HepG2 (cell line): ENCODE measurements around the gene RHOV. TPM values are rescaled to one million over a fixed set of nuclear protein-coding genes. Genes with fewer than 3 reads are reported as not detected.
A peak's percentile ranks its signal among the peaks of the same experiment; 100 is the strongest.

Source experiments
- ATF7 ChIP-seq, 2 experiments: fragments of 450-650 bp in 1 of 2; sonication (generic) in 1 of 2; formaldehyde crosslinking in 1 of 2; IDR thresholded peaks; 2 replicates each; pipeline versions ENCODE4 v1.4.0 to v1.6.1; 2016 to 2020; ENCODE audit warnings: antibody characterized with exemption in 1 of 2, mild to moderate bottlenecking in 1 of 2, missing genetic modification reagents in 1 of 2
- CENPT ChIP-seq: sonication (generic); formaldehyde crosslinking; IDR thresholded peaks from 2 replicates; pipeline ENCODE4 v1.8.0; 2022; ENCODE audit warnings: low read depth, mild to moderate bottlenecking, moderate library complexity, missing genetic modification reagents
- ETV5 ChIP-seq: IDR thresholded peaks from 2 replicates; pipeline ENCODE4 v1.6.1; 2018; ENCODE audit warnings: missing biosample characterization, missing genetic modification reagents, inconsistent platforms, borderline replicate concordance
- FOSL2 ChIP-seq: sonication (generic); formaldehyde crosslinking; IDR thresholded peaks from 2 replicates; pipeline ENCODE4 v1.4.0; 2020; ENCODE audit warnings: missing genetic modification reagents
- HNRNPK ChIP-seq: fragments of 200-400 bp; formaldehyde crosslinking; IDR thresholded peaks from 2 replicates; pipeline ENCODE4 v1.6.1; 2018; ENCODE audit warnings: low read length, low read depth, moderate library complexity, mild to moderate bottlenecking; ENCODE audit not compliant: poor library complexity, severe bottlenecking
- MIER3 ChIP-seq: IDR thresholded peaks from 2 replicates; pipeline ENCODE4 v1.6.1; 2016; ENCODE audit warnings: missing compliant biosample characterization, borderline replicate concordance
- NR2F6 ChIP-seq, 2 experiments: IDR thresholded peaks; 2 replicates each; pipeline ENCODE4 v1.6.1; 2016; ENCODE audit warnings: antibody characterized with exemption in 1 of 2, mild to moderate bottlenecking in 1 of 2
- PHF8 ChIP-seq: sonication (generic); formaldehyde crosslinking; IDR thresholded peaks from 2 replicates; pipeline ENCODE4 v1.5.0; 2020; ENCODE audit warnings: missing genetic modification reagents
- SALL1 ChIP-seq: sonication (generic); formaldehyde crosslinking; IDR thresholded peaks from 2 replicates; pipeline ENCODE4 v1.8.0; 2022; ENCODE audit warnings: mild to moderate bottlenecking, missing genetic modification reagents
- SPEN ChIP-seq: sonication (generic); formaldehyde crosslinking; IDR thresholded peaks from 2 replicates; pipeline ENCODE4 v1.5.1; 2020; ENCODE audit warnings: low read depth, mild to moderate bottlenecking, missing genetic modification reagents
- ZC3H13 ChIP-seq: sonication (generic); formaldehyde crosslinking; IDR thresholded peaks from 2 replicates; pipeline ENCODE4 v1.8.1; 2023; ENCODE audit warnings: mild to moderate bottlenecking, missing genetic modification reagents, moderate library complexity
- ZNF414 ChIP-seq: sonication (generic); formaldehyde crosslinking; IDR thresholded peaks from 2 replicates; pipeline ENCODE4 v1.5.0; 2020; ENCODE audit warnings: missing genetic modification reagents
- ZNF431 ChIP-seq: sonication (generic); formaldehyde crosslinking; IDR thresholded peaks from 2 replicates; pipeline ENCODE4 v1.9.0; 2022; ENCODE audit warnings: missing genetic modification reagents, low read depth, mild to moderate bottlenecking, borderline replicate concordance
- ZNF432 ChIP-seq: sonication (generic); formaldehyde crosslinking; IDR thresholded peaks from 2 replicates; pipeline ENCODE4 v1.5.0; 2020; ENCODE audit warnings: missing genetic modification reagents, mild to moderate bottlenecking, borderline replicate concordance
- ZNF691 ChIP-seq: sonication (generic); formaldehyde crosslinking; IDR thresholded peaks from 2 replicates; pipeline ENCODE4 v1.4.0; 2020; ENCODE audit warnings: missing genetic modification reagents, low read depth, mild to moderate bottlenecking, borderline replicate concordance
- ZNF7 ChIP-seq: IDR thresholded peaks from 2 replicates; pipeline ENCODE4 v1.6.1; 2016; ENCODE audit warnings: missing biosample characterization, missing genetic modification reagents
- ZNF768 ChIP-seq: sonication (generic); formaldehyde crosslinking; IDR thresholded peaks from 2 replicates; pipeline ENCODE4 v1.4.0; 2020; ENCODE audit warnings: missing genetic modification reagents
- ZNF891 ChIP-seq: sonication (generic); formaldehyde crosslinking; IDR thresholded peaks from 2 replicates; pipeline ENCODE4 v1.5.0; 2020; ENCODE audit warnings: mild to moderate bottlenecking, missing genetic modification reagents
- ZSCAN31 ChIP-seq: sonication (generic); formaldehyde crosslinking; IDR thresholded peaks from 2 replicates; pipeline ENCODE4 v1.5.0; 2020; ENCODE audit warnings: low read depth, mild to moderate bottlenecking, missing genetic modification reagents
- polyA plus RNA-seq, 8 experiments: library from polyadenylated mRNA; depleted of rRNA in 3 of 8; stranded (reverse) in 7 of 8; unstranded in 1 of 8; fragments of >200 nt; fragmentation: Illumina TruSeq in 4 of 8; extraction: Trizol in 4 of 8; gene quantifications; 2 replicates each; pipeline versions ENCODE4 v1.2.1 to v1.2.3, GENCODE V29; 2011 to 2016; ENCODE audit warnings: low read depth in 4 of 8, missing spikeins in 1 of 8, mixed read lengths in 1 of 8; ENCODE audit not compliant: insufficient read depth in 1 of 8
- total RNA-seq, 5 experiments: library from RNA; depleted of rRNA; stranded (reverse); fragments of >200 nt; fragmentation: Illumina TruSeq; extraction: Trizol; gene quantifications; 2 replicates each; pipeline ENCODE4 v1.2.3, GENCODE V29; 2016; ENCODE audit warnings: low read depth in 1 of 5
- TF ChIP-seq, protein P1 (sequence below): fragments of 450-650 bp; IDR thresholded peaks from 2 replicates; pipeline ENCODE4 v1.6.1; 2017; ENCODE audit warnings: mild to moderate bottlenecking

Gene RHOV
- total and polyA plus RNA-seq, 2 of the 13 experiments (the other 11 are each of a cell fraction or from before 2014, with no cell fraction given) = 0.17 to 0.18 TPM

GRCh38 chr15:40893733-40894680 lies 20.0 kb upstream of the RHOV start, which contains the start of gene VPS18 (continued):
- no peak for TF ChIP-seq NR2F6 (IDR thresholded peaks at IDR 0.05)
- peak; percentile 37; the same call in 1 of the 2 replicates for TF ChIP-seq NR2F6 (CRISPR knock-in tag; IDR thresholded peaks at IDR 0.05)
- TF ChIP-seq ZNF431 (CRISPR knock-in tag) = peak; percentile 36; the same call in 1 of the 2 replicates
- TF ChIP-seq SPEN (CRISPR knock-in tag) = peak; percentile 79
- TF ChIP-seq CENPT (CRISPR knock-in tag) = peak; percentile 66; the same call in 1 of the 2 replicates
- peak; percentile 52 for TF ChIP-seq FOSL2
- no peak for TF ChIP-seq ZNF7
- peak; percentile 41; the same call in 1 of the 2 replicates for TF ChIP-seq ETV5 (CRISPR knock-in tag)
- TF ChIP-seq ZNF432 (CRISPR knock-in tag) = no peak
- TF ChIP-seq ZNF891 (CRISPR knock-in tag) = peak; percentile 23; the same call in 1 of the 2 replicates
- peak; percentile 41 for TF ChIP-seq PHF8 (CRISPR knock-in tag)
- TF ChIP-seq ZNF691 (CRISPR knock-in tag) = peak; percentile 56; the same call in 1 of the 2 replicates
- TF ChIP-seq, protein P1, sequence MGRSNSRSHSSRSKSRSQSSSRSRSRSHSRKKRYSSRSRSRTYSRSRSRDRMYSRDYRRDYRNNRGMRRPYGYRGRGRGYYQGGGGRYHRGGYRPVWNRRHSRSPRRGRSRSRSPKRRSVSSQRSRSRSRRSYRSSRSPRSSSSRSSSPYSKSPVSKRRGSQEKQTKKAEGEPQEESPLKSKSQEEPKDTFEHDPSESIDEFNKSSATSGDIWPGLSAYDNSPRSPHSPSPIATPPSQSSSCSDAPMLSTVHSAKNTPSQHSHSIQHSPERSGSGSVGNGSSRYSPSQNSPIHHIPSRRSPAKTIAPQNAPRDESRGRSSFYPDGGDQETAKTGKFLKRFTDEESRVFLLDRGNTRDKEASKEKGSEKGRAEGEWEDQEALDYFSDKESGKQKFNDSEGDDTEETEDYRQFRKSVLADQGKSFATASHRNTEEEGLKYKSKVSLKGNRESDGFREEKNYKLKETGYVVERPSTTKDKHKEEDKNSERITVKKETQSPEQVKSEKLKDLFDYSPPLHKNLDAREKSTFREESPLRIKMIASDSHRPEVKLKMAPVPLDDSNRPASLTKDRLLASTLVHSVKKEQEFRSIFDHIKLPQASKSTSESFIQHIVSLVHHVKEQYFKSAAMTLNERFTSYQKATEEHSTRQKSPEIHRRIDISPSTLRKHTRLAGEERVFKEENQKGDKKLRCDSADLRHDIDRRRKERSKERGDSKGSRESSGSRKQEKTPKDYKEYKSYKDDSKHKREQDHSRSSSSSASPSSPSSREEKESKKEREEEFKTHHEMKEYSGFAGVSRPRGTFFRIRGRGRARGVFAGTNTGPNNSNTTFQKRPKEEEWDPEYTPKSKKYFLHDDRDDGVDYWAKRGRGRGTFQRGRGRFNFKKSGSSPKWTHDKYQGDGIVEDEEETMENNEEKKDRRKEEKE = no peak
- TF ChIP-seq ATF7 (IDR thresholded peaks at IDR 0.05) = no peak
- TF ChIP-seq ATF7 (CRISPR knock-in tag; IDR thresholded peaks at IDR 0.05) = peak; percentile 58; the same call in 1 of the 2 replicates
- peak; percentile 66 for TF ChIP-seq HNRNPK
- TF ChIP-seq ZC3H13 (CRISPR knock-in tag) = 0 out of 2 replicates have a peak, but pooled peaks have one; percentile 19
- TF ChIP-seq ZNF414 (CRISPR knock-in tag) = 0 out of 2 replicates have a peak, but pooled peaks have one; percentile 47
- TF ChIP-seq SALL1 (CRISPR knock-in tag) = peak; percentile 43
- no peak; the same call in 1 of the 2 replicates for TF ChIP-seq MIER3
- TF ChIP-seq ZNF768 (CRISPR knock-in tag) = peak; percentile 52; the same call in 1 of the 2 replicates
- peak; percentile 71 for TF ChIP-seq ZSCAN31
